GM19463 (cell line): ENCODE measurements around the gene TMEM132C.
A peak's percentile ranks its signal among the peaks of the same experiment; 100 is the strongest.

Source experiments
- ATAC-seq: cut with Tn5 transposase; IDR thresholded peaks from one replicate; pipeline ENCODE4 v1.9.1; 2021; ENCODE audit warnings: mild to moderate bottlenecking, moderate library complexity; ENCODE audit not compliant: unreplicated experiment

Gene TMEM132C

GRCh38 chr12:128543971-128544370 lies 277.0 kb downstream of the TMEM132C start:
- no peak for ATAC-seq

DNA sequence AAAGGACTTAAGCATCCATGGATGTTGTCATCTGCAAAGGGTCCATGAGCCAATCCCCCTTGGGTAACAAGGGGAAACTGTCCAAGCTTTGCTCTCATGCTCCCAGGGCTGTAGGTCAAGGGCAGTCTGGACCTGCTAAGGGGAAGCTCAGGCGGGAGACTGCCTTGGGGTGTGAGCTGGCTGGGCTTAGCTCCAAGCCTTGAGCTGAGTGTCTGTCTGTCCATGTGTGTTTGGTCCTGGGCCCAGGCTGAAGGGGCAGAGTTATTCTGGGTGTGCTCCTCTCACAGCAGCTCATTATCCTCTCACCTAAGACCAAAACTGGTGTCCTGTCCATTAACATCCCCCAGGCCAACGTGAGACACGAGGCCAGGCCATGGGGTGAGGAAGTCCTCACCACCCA lies 282.0 kb downstream of the TMEM132C start:
- no peak for ATAC-seq

- ATAC-seq, result no peak
Measured at GRCh38 chr12:128549601-128550218, 282.7 kb downstream of the TMEM132C start.

DNA sequence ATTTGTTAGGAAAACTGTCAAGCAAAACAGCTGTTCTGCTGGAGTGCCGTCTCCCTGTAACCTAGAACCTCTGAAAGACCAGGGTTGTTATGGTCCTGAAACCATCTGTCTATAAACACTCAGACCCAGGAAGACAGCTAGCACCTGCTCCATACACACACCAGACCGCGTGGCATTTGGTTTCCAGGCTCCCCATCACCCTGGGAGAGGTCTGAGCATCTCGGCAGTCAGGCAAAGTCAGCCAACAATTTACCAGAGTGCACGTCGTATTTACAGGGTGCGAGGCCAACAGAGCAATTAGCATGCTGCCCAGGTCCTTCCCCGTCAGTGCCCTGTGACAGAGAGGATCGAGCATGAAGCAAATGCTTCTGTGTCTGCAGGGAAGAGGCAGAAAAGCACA lies 284.3 kb downstream of the TMEM132C start:
- ATAC-seq, result no peak

DNA sequence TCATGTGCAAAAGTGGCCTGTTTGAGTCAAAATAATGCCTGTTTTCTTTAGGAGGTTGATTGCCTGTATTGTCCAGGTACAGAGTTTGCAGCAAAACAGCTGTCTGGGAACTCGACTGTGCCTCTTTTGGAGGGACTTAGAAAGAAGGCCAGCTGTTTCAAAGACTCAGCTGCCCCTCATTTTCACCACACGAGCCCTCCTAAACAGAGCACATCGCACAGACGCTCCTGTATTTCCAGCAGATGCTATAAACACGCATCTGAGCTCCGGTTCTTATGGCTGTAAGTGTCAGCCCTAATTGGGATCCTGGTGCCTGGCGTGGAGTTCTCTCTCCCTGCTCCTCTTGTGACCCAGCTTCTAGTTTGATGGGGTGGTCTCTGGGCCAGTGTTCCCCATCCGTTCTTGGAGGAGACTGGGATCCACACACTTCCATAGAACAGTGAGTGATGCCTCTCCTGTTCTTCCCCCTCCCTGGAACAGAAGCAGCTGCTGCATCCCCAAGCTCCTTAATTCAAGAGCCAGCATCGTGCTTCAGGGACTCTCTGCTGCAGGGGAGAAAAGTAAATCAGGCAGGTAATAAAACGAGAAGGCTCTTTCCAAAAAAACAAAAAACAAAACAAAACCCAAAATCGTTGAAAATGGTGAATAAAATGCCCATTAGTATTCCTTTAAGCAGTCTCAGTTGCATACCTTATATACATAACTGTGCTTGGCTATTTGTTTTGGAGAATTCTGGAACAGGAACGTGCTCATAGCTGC lies 287.8 kb downstream of the TMEM132C start:
- ATAC-seq, result no peak

DNA sequence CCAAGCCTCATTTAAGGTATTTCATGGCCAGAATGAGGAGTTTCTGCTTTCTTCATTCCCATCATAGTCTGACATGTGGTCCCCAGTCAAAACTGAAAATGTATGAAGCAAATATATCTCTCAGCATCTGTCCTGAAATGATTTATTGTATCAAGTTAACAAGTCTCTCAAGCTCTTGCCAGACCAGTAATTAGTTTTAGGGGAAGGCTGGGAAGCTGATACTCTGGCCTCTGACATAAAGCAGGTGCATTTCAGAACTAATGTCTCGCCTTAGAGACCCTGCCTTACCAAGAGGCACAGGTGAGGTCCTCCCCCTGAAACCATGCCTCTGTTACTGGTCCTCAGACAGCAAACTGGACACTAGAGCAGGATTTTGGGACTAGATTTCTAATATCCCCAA lies 290.3 kb downstream of the TMEM132C start:
- ATAC-seq, result no peak

GRCh38 chr12:128564956-128565355 lies 298.0 kb downstream of the TMEM132C start:
- ATAC-seq, result no peak

DNA sequence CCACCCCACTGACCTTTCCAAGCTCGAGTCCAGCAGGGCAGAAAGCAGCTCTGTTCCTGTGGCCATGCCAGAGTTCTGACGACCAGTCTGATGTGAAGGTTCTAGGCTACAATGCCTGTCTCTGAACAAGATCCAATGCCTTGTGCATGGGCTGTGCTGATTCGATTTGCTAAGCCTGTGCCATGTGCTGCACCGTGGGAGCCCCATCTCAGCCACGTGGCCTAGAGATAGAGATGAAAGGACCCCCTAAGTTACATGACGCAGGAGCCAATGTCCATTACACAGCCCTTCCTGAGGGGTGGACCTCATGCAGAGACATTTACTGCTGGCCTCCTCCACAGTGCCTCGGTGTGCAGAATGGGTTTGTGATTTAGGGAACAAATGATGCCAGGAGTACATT lies 300.8 kb downstream of the TMEM132C start:
- ATAC-seq, result no peak

DNA sequence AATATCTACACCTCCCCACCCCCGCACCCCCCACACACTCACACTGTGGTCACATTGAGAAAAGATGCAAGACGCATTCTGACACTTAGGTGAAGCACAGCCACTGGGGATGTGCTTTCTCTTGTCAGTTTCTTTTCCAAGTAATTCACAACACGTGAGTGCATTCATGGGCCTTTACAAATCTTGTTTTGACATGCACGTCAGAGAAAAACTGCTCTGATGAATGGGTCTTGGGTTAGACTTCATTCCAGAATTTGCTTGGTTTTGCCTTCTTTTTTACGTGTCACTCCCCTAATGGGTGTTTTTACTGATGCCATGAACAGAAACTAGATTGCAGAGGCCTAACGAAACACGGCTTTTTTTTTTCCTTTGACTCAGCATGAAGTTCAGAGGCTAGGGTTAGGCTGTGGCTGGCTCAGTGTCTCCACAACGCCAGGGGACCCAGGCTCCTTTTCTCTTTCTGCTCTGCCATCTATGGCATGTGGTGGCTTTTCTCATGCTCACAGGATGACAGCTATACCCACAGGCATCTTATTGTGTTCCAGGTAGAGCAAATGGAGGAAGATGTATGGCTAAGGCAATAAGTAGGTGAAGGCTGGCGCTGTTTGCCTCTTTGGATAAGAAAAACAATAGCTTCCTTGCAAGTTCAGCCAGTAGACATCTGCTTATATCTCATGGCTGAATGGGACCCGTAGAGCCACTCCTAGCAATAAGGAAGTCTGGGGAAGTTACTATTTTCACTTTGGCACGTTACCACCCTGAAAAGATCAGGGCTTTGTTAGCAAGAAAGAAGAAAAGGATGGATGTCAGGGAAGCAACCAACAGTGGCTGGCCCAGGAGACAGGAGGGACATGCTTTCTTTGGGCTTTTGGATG lies 303.5 kb downstream of the TMEM132C start:
- peak; percentile 50 for ATAC-seq

- no peak for ATAC-seq
Measured at GRCh38 chr12:128571906-128572810, 305.2 kb downstream of the TMEM132C start.

DNA sequence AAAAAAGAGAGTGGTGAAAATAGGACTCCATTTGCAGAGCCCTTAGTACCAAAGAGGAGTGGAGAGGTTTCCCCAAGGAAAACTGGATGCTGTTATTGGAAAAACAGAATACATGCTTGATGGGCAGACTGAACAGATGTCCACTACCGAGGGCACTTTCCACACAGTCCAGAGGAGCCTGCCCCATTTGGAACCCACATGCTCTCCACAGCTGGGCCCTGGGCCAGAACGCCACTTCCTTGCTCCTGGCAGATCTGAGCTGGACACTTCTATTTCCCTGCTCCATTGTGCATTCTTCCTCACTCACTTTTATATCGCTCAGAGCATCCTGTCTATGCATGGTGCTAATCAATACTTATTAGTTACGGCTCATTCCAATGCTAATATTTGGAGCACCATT lies 306.9 kb downstream of the TMEM132C start:
- ATAC-seq, result no peak

- no peak for ATAC-seq
Measured at GRCh38 chr12:128578045-128578444, 311.1 kb downstream of the TMEM132C start.

- no peak for ATAC-seq
Measured at GRCh38 chr12:128581321-128581761, 314.4 kb downstream of the TMEM132C start.

DNA sequence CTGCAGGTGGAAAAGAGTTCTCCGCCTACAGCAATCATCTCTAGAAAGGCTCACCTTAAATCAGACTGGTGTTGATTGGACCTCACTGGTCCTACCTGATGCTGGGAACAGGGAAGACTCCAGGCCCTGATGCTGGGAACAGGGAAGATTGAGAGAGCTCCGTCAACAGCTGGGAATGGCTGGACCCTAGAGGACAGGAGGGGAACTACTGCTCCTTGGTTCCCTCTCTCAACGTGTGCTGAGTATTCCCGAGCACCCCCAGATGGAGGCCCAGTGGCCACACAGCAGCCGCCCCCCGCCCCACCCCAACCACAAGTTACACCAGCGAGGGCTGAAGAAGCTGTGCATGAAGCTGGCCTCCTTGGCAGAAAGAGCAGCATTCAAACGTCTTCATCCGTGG lies 316.5 kb downstream of the TMEM132C start:
- no peak for ATAC-seq

DNA sequence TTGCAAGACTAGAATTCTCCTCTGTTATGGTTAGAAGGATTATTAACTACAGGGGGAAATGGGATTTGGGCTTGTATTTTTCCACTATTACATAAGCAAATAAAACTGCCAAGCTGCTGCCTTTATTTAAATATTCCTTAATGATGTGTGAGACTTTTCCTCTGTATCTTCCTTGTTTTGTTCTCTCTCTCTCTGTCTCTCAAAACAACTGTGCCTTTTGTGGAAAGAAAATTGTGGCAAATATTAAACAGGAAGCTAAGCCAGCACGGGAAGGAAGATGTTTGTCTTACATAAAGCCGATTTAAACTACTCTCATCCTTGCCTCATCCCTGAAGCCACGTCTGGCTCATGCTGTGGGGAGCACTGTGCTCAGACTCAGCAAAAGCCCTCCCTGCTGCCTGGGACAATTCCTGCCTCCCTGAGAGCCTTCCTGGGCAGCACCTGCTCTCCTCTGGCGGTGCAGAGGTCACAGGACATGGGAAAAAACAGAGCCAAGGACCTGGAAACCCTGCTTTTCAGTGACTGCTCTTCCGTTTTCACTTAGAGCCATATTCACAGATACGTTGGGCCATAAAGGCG lies 319.6 kb downstream of the TMEM132C start:
- ATAC-seq, result no peak

DNA sequence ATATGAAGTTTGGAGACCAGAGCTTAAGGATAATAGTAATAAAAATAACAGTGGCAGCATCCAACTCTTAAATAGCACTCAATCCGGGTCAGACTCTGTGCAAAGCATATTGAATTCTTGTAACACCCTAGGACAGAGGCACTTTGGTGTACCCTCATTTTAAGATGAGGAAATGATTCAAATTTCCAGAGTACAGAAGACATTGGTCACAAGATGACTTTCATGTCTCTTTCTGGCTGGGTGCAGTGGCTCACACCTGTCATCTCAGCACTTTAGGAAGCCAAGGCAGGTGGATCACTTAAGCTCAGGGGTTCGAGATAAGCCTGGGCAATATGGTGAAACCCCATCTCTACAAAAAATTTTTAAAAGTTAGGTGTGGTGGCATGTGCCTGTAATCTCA lies 320.9 kb downstream of the TMEM132C start:
- no peak for ATAC-seq

- ATAC-seq, result no peak
Measured at GRCh38 chr12:128592220-128592744, 325.3 kb downstream of the TMEM132C start.

DNA sequence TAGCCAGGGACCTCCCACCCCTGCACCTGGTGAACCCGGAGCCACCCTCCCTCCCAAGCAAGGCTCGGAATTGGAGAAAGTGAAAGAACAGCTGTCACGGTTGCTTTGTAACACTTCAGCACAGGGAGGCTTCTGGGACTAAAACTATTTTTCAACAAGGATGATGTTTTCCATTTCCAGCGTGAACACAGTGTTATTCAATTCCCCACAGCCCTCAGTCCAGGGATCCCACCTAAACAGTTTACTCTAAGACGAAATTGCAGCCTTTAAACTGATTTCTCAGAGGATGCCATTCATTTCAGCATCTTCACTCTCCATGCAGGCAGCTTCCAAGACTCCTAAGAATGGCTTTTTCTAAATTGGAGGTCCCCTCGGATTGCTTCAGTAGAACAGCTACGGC lies 327.6 kb downstream of the TMEM132C start:
- ATAC-seq, result no peak

DNA sequence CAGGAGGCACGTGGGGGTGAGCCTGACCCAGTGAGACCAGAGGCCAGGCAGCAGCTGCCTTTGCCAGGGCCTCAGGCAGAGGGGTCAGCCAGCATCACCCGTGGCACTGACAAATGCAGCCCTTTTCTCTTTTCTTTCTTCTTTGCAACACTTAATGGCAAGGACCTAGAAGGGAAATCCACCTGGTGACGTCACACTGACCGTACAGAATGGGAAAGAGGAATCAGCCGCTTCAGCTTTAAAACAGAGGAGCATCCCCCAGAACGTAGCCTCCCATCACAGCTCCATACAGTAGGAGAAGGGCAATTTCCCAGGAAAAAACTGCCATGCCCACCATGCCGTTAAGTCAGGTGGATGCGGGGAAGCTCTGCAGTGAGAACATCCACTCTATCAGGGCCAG lies 328.6 kb downstream of the TMEM132C start:
- ATAC-seq, result no peak

DNA sequence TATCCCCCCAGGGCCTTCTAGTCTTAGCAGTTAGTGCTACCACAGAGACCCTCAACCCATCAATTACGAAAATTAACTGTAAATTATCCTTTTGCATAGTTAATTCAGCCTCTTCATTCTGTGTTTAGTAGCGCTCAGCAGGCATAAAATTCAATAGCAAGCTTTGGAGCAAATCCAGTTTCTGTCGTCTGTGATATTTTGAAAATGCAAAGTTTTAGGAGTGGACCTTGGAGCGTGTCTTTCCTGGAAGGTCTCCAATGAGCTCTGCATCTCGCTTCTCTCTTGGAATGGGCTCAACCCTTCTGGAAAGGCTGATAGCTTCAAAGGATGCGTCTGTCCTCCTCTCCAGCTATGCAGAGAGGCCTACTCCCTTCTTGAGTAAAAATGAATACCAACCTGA lies 333.9 kb downstream of the TMEM132C start:
- ATAC-seq, result no peak
